HG02623 (cell line): ENCODE results near the gene ZNF277.

Experiments used
- ATAC-seq: cut with Tn5 transposase; IDR thresholded peaks from one replicate; pipeline ENCODE4 v1.9.1; 2021; ENCODE audit warnings: moderate library complexity; ENCODE audit not compliant: unreplicated experiment

Gene ZNF277, protein sequence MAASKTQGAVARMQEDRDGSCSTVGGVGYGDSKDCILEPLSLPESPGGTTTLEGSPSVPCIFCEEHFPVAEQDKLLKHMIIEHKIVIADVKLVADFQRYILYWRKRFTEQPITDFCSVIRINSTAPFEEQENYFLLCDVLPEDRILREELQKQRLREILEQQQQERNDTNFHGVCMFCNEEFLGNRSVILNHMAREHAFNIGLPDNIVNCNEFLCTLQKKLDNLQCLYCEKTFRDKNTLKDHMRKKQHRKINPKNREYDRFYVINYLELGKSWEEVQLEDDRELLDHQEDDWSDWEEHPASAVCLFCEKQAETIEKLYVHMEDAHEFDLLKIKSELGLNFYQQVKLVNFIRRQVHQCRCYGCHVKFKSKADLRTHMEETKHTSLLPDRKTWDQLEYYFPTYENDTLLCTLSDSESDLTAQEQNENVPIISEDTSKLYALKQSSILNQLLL

GRCh38 chr7:112206238-112206990 is at the start of gene ZNF277, which contains the start of gene DOCK4:
Gene ZNF277 (plus strand): TSS chr7:112206695. CDS start chr7:112206717, 22 bp downstream.
Gene DOCK4 (minus strand): TSS chr7:112206399. CDS start chr7:112206138, 261 bp downstream.
- peak; percentile 93 for ATAC-seq

DNA sequence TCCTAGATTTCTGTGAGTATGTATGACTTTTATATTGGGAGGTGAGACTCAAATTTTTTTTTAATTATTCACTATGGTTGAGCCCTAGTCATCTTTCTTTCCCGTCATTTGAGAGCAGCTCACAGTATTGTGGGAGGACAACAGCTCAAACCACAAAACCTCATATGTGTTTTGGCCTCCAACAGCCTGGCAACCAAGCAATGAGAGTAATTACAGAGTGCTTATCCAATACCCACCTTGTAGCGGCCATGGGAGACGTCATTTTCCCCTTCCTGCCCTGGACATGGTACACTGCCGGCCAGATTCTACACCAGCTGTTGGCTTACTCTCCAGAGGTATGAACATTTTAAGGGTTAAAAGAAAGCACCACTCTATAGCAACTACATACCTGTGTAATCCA is 49.4 kb upstream of the ZNF277 start:
- no peak for ATAC-seq

DNA sequence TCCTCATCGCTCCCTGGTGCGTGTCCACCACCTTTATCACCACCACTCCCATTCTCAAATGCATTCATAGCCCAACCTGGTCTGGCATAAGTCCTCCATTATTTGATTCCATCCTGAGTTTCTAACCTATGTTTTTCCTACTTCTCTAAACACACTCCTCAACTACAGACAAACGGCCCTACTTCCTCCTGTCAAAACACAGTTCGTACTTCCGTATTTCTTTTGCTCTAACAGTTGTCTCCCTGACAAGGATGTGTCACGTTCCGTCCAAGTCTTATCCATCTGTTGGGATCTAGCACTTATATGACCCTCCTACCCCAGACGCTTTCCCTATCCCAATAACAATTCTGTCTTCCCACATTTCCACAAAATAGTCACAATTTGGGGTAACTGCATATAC is 47.1 kb upstream of the ZNF277 start:
- no peak for ATAC-seq

DNA sequence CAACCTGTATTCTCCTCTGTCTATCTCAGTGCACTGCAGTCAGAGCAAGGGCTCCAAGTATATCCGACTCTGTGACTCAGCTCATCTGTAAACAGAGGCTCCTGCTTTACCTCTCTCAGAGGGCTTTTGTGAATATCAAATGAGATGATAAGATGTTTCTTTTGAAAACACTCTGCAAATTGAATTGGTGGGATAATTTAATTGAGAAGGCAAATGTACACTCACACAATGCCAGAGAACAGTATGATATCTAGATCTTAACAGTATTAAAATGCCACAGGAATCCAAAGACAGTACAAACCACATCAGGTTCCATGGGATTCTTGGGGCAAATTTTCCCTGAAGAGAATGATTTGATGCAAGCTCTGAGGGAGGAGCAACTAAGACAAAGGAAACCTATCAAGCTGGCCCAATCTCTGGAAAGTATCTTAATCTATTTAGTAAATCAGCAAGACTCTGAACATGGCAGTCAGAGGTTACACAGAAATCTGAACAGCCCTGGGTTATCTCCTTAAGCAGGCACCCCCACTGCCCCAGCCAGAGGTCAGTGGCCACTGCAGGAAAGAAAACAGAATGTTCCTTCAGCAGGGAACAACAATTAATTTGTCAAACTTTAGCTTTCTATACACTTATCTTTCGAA is 46.2 kb upstream of the ZNF277 start:
- no peak for ATAC-seq

- ATAC-seq: no peak
Measured at GRCh38 chr7:112160771-112161150, 45.7 kb upstream of the ZNF277 start.

- no peak for ATAC-seq
Measured at GRCh38 chr7:112161253-112162141, 45.0 kb upstream of the ZNF277 start.

- ATAC-seq: no peak
Measured at GRCh38 chr7:112162142-112162766, 44.2 kb upstream of the ZNF277 start.

DNA sequence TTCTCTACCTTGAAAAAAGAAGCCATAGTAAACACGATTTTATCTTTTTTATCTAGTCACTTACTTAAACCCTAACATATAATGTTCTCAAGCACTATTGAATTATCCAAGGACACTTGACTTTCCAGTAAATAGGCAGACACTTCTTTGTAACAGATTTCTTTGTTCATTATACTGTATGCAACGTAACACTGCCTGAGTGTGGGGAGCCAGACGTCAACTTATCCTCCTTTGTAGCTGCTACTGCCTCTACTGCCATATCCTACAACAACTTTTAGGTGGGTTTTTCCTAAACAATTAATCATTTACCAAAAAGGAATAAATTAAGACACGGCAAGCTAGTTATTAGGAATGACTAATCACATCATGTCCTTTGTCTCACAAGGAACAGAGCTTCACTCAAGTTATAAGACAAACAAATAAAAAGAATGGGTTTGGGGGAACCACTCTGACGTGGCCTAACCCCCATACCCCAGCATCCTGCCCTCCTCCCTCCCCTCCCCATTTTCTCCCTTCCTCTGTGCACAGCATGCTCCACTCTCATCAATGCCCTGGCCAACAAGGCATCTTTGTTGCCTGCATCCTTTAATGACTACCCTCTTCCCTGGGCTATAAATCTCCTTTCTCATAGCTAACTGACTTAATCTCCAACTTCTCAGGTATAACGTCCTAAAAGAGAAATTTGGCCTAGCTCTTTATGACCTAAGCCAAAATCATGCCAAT is 43.5 kb upstream of the ZNF277 start:
- no peak for ATAC-seq

GRCh38 chr7:112167147-112167546 is 39.3 kb upstream of the ZNF277 start:
- no peak for ATAC-seq

GRCh38 chr7:112168915-112169314 is 37.6 kb upstream of the ZNF277 start:
- no peak for ATAC-seq

DNA sequence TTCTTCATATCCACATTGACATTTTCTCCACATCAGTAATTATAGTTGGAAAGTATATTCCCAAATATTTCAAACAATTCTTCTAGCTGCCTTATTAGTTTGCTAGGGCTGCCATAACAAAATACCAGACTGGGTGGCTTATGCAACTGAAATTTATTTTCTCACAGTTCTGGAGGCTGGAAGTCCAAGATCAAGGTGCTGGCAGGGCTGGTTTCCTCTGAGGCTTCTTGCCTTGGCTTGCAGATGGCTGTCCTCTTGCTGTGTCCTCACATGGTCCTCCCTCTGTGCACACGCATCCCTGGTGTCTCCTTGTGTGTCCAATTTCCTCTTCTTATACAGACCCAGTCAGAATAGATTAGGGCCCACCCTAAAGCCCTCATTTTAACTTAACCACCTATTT is 34.8 kb upstream of the ZNF277 start:
- no peak for ATAC-seq

DNA sequence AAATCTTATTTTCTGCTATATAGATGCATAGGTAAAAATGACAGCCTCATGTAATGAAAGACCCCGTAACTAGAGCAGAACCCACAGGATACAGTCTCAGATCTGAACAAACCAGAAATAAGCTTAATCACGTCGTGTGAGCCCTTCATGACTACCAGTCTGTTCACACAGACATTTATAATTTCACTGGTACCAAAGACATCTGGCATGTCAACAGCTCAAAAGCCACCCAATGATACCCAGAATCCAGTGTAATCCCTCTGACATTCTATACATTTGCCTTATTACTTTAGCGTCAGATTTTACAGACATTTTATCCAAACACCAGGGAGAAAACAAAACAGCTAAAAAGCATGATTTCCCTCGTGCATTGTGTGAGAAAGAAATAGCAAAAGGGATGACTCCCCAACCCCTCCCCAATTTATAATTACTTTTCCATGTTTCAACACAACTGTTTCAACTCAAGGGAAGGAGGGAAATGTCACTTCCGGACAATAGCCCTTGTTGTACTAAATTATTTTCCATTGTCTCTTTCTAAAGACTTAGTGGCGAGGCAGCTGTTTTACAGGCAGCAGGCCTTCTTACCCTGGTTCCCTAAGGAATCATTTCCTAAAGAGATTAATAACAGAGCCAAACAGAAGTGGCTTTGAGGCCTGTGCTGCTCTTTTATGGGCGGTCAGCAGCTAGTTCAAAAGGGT is 33.5 kb upstream of the ZNF277 start:
- no peak for ATAC-seq

DNA sequence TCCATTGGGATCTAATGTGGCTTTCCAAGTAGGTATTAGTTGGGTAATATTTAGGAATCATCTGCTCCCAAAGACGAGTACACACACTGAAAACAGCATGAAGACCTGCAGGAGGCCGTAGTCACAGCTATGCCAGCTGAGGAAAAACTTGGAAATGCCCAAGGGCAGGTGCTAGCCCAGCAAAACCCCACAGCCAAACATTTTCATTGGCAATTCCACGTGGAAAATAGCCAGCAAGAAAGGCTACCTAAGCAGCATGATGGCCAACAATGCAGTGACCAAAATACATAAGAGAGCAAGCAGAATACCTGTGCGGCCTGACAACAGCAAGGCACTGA is 33.0 kb upstream of the ZNF277 start:
- ATAC-seq: no peak

GRCh38 chr7:112174192-112174591 is 32.3 kb upstream of the ZNF277 start:
- no peak for ATAC-seq

DNA sequence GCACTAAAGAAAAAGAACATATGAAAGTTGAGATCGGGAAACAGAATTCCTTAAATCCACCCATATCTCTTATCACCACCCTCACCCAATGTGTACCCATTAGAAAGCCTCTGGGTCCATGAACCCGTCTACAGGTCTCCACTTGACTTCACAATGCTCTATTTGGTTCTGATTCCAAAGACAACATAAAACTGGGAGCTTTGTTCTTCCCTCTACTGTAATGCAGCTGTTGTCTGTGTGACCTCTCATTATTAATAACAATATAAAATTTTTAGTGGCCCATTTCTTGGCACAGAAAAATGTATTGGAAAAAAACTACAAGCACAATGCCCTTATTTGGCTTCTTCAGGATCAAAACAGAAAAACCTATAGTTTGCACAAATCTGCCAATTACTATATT is 30.3 kb upstream of the ZNF277 start:
- no peak for ATAC-seq

- no peak for ATAC-seq
Measured at GRCh38 chr7:112176693-112177415, 29.6 kb upstream of the ZNF277 start.

GRCh38 chr7:112180223-112180622 is 26.3 kb upstream of the ZNF277 start:
- ATAC-seq: no peak

DNA sequence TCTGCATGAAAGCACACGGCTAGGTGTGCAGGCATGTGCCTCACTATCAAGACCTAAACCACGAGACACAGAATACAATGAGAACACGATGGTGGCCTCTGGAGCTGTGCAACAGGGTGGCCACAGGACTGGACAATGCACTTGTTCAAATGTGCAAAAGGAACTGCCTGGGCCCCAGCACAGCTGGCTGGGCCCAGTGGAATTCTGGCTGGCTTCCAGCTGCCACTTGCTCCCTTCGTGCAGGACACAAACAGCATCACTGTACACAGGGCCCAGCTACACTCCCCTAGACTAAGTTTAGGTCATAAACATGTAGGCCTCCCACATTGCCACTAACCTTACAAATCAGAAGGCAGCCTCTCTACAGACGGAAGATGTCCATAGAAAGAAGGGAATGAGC is 23.7 kb upstream of the ZNF277 start:
- no peak for ATAC-seq
